Measurements from ENCODE around the gene OR5K1.

Gene OR5K1

DNA sequence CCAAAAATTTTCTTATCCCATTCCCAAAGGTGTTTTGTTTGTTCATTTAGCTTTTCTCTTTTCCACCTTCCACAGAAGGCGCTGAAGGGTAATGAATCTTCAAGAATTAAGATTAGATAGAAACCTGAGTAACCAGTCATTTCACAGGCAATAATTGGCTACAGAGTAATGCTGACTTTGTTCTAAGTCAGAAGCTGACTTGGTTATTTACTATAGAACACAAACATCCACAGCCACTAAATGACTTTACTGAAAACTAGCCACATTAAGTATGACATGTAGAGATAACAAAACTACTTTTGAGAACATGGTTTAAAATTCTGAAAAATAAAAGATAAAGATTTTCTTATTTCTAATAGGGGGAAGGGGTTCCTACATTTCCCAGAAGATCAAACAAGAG is 51.9 kb downstream of the OR5K1 start:
- DNase-seq (ENCODE audit: low spot score) = no peak

DNA sequence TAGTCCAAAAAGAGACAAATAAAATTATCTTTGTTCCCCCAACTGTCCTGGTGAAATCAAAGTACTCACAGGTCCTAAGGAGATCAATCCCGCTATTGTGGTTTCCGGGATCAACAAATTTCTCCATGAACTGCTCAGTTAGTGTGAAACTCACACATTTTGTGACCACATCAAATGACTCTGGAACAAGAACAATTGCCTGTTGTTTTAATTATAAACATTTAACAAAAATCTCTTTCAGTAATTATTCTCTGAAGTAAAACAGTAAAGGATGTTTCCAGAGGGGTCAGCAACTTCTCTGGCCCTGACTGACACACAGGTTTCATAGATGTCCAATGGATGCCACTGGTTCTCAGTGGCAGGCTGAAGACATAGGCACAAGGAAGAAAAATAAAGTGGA is 55.8 kb downstream of the OR5K1 start:
- DNase-seq (ENCODE audit: low spot score) = peak; percentile 94

- no peak for DNase-seq (ENCODE audit: low spot score)
Observed at GRCh38 chr3:98519351-98519750, 56.4 kb downstream of the OR5K1 start.

DNA sequence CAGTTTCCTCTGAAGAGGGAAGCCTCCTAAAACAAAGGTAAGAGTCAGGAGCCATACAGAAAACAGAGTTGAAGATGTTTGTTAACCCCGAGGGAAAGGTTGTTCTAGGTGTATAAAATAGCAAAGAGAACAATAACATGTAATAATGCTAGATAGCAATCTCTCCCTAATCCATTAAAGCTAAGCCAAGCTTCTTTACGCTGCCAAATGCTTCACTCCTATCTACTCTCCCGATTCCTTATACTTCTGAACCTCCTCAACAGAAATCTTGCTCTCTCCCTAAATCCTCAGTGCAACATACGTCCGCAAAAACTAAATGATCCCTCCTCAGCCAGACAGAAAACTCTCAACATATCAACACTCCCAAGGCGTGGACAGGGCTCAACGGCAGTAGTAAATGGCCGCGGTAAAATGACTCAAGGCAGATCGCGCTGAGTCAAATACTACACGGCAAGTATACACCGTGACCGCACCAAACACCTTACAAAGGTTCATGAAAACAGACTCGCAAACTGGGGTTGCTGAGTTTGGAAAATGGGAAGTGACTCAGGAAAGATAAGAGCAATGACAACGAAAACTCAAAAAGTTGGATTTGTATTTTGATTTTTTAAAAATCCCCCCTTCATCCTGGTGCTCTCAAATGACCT is 59.0 kb downstream of the OR5K1 start:
- DNase-seq (ENCODE audit: low spot score) = peak; percentile 58
